Liver (tissue), 9 donors: ENCODE data around the gene SH3RF3. TPM values are rescaled to one million over a fixed set of nuclear protein-coding genes. Genes with fewer than 3 reads are reported as not detected.

Source experiments
- DNase-seq: peaks from one replicate; pipeline ENCODE4 v3.0.0-alpha.2; 2017; ENCODE audit warnings: low spot score
- H3K27ac ChIP-seq, 2 donors: one replicate each; pipeline ENCODE4 v1.7.0; 2013; ENCODE audit warnings: inconsistent platforms in 2 of 2, low read length in 2 of 2, control low read depth in 1 of 2, low read depth in 1 of 2, mild to moderate bottlenecking in 1 of 2
- H3K27me3 ChIP-seq, 4 donors: one replicate each; pipeline versions ENCODE4 v1.6.1 to v1.7.0; 2013; ENCODE audit warnings: low read length in 3 of 4, inconsistent platforms in 1 of 4, mild to moderate bottlenecking in 1 of 4, moderate library complexity in 1 of 4; ENCODE audit not compliant: control insufficient read depth in 4 of 4, insufficient read depth in 4 of 4
- H3K36me3 ChIP-seq, 4 donors: one replicate each; pipeline versions ENCODE4 v1.6.1 to v1.7.0; 2013; ENCODE audit warnings: low read length in 3 of 4, mild to moderate bottlenecking in 3 of 4, low read depth in 1 of 4, moderate library complexity in 1 of 4; ENCODE audit not compliant: control insufficient read depth in 4 of 4, insufficient read depth in 3 of 4
- H3K4me1 ChIP-seq, 4 donors: one replicate each; pipeline versions ENCODE4 v1.6.1 to v1.7.0; 2013; ENCODE audit warnings: low read length in 3 of 4, mild to moderate bottlenecking in 3 of 4, moderate library complexity in 1 of 4; ENCODE audit not compliant: control insufficient read depth in 4 of 4, insufficient read depth in 4 of 4
- H3K4me3 ChIP-seq, 3 donors: one replicate each; pipeline versions ENCODE4 v1.6.1 to v1.7.0; 2013; ENCODE audit warnings: low read length in 3 of 3, control low read depth in 1 of 3, low read depth in 1 of 3, mild to moderate bottlenecking in 1 of 3
- H3K9ac ChIP-seq, 2 donors: one replicate each; pipeline ENCODE4 v1.7.0; 2013; ENCODE audit warnings: low read length in 2 of 2, mild to moderate bottlenecking in 2 of 2, moderate library complexity in 2 of 2, control low read depth in 1 of 2, low read depth in 1 of 2
- H3K9me3 ChIP-seq, 4 donors: one replicate each; pipeline versions ENCODE4 v1.6.1 to v1.7.0; 2013; ENCODE audit warnings: low read length in 3 of 4; ENCODE audit not compliant: control insufficient read depth in 4 of 4
- EGR1 ChIP-seq, 2 donors: IDR thresholded peaks; 2 replicates each; pipeline ENCODE4 v1.6.1; 2016 to 2018; ENCODE audit warnings: antibody characterized with exemption in 2 of 2, low read depth in 2 of 2
- FOXA1 ChIP-seq: IDR thresholded peaks from 2 replicates; pipeline ENCODE4 v1.6.1; 2016; ENCODE audit warnings: antibody characterized with exemption
- FOXA2 ChIP-seq: IDR thresholded peaks from 2 replicates; pipeline ENCODE4 v1.6.1; 2016; ENCODE audit warnings: antibody characterized with exemption
- GABPA ChIP-seq, 2 donors: IDR thresholded peaks in 1 of 2; conservative IDR thresholded peaks in 1 of 2; 2 replicates each; pipeline ENCODE4 v1.6.1; 2016; ENCODE audit warnings: antibody characterized with exemption in 2 of 2, mild to moderate bottlenecking in 1 of 2, moderate library complexity in 1 of 2
- HNF4A ChIP-seq, 2 donors: conservative IDR thresholded peaks; 2 replicates each; pipeline ENCODE4 v1.6.1; 2016; ENCODE audit warnings: antibody characterized with exemption in 2 of 2, mild to moderate bottlenecking in 2 of 2
- HNF4G ChIP-seq: IDR thresholded peaks from 2 replicates; pipeline ENCODE4 v1.6.1; 2016; ENCODE audit warnings: antibody characterized with exemption
- JUND ChIP-seq, 2 donors: IDR thresholded peaks; 2 replicates each; pipeline ENCODE4 v1.6.1; 2016; ENCODE audit warnings: antibody characterized with exemption in 2 of 2
- NR2F2 ChIP-seq: IDR thresholded peaks from 2 replicates; pipeline ENCODE4 v1.6.1; 2016; ENCODE audit warnings: antibody characterized with exemption
- RAD21 ChIP-seq, 2 donors: IDR thresholded peaks; 2 replicates each; pipeline ENCODE4 v1.6.1; 2016; ENCODE audit warnings: antibody characterized with exemption in 2 of 2, mild to moderate bottlenecking in 2 of 2
- RXRA ChIP-seq, 2 donors: IDR thresholded peaks; 2 replicates each; pipeline ENCODE4 v1.6.1; 2017 to 2018; ENCODE audit warnings: antibody characterized with exemption in 2 of 2, mild to moderate bottlenecking in 1 of 2
- SP1 ChIP-seq: IDR thresholded peaks from 2 replicates; pipeline ENCODE4 v1.6.1; 2018; ENCODE audit warnings: antibody characterized with exemption, mild to moderate bottlenecking
- TAF1 ChIP-seq: conservative IDR thresholded peaks from 2 replicates; pipeline ENCODE4 v1.6.1; 2016; ENCODE audit warnings: antibody characterized with exemption, mild to moderate bottlenecking
- YY1 ChIP-seq: IDR thresholded peaks from 2 replicates; pipeline ENCODE4 v1.6.1; 2016; ENCODE audit warnings: antibody characterized with exemption, mild to moderate bottlenecking
- WGBS: extraction: QIAGEN DNeasy Blood & Tissue Kit; methylation state at CpG from one replicate; pipeline ENCODE4 v1.1.7; 2013; 5-methylcytosine and 5-hydroxymethylcytosine counted together
- polyA plus RNA-seq, 2 donors: library from polyadenylated mRNA; stranded (reverse) in 1 of 2; unstranded in 1 of 2; fragments of 200-250 nt in 1 of 2; fragments of >200 nt in 1 of 2; fragmentation: Nextera tagmentation in 1 of 2; extraction: Ambion mirVana in 1 of 2; gene quantifications; one replicate each; pipeline versions ENCODE4 v1.2.1 to v1.2.3, GENCODE V29; 2013 to 2015
- total RNA-seq, 2 donors: library from RNA; depleted of rRNA; stranded (reverse); fragments of >200 nt; gene quantifications; one replicate each; pipeline ENCODE4 v1.2.3, GENCODE V29; 2014
- TF ChIP-seq, protein P1 (sequence below): IDR thresholded peaks from 2 replicates; pipeline ENCODE4 v1.6.1; 2016; ENCODE audit warnings: antibody characterized with exemption, mild to moderate bottlenecking
- TF ChIP-seq, protein P2 (sequence below): IDR thresholded peaks from 2 replicates; pipeline ENCODE4 v1.6.1; 2016; ENCODE audit warnings: antibody characterized with exemption
- TF ChIP-seq, protein P3 (sequence below): IDR thresholded peaks from 2 replicates; pipeline ENCODE4 v1.6.1; 2016; ENCODE audit warnings: antibody characterized with exemption
- TF ChIP-seq, protein P4 (sequence below): fragments of 150-350 bp; IDR thresholded peaks from 2 replicates; pipeline ENCODE4 v1.5.1; 2017; ENCODE audit warnings: improper control_type of control experiment, low read depth, low read length; ENCODE audit not compliant: missing input control
- TF ChIP-seq, protein P5 (sequence below): IDR thresholded peaks from 2 replicates; pipeline ENCODE4 v1.6.1; 2016; ENCODE audit warnings: antibody characterized with exemption
- donor health status: healthy.
- donor health status: healthy.
- donor health status: healthy.
- donor health status: healthy.
- donor health status: healthy.

SH3RF3 gene
- total and polyA plus RNA-seq, 4 donors: 0.11 to 1.0 (median 0.54) TPM

DNA sequence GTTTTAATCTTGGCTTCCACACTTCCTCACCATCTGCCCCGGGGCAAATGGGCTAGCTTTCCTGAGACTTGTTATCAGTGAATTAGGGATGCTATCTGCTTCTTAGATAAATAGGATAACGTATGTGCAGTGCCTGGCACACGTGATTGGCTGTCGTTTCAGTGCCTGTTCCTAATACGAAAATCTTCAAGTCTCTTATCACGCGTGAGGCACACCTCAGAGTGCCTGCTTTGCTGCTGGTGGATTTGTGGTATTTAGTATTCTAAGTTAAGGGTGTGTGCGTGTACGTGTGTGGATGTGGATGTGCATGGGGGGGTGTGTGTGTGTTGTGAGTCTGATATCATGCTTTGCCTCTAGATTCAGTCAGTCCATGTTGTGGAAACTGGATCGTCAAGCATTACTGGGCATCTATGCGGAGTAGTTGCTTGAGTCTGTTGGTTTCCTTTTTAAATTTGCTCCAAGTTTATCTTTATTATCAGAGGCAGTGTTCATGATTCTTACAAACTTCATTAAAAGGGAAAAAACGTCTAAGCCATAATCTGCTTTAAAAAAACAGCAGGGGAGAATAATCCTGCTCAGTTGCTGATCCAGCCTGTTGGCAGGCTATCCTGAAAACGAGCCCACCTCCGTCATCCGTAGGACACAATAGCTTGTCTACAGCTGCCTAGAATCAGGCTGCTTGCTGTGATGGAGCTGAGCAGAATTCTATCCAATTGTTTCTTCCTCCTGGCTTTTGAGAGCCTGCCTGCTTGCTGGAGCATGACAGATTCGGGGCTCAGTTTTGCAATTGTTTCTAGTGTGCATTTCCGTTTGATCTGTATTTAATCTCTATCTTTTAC is 6.6 kb downstream of the SH3RF3 start:
- no peak overlapping the region for H3K27ac ChIP-seq
- WGBS: 62% methylated on average over 17 of the region's 17 CpGs
- DNase-seq: no peak

More for the DNA sequence above, 6.6 kb downstream of the SH3RF3 start:
- no peaks in the 10 kb centered on the region for H3K4me1 ChIP-seq
- no peak overlapping the region for H3K9ac ChIP-seq
- TF ChIP-seq HNF4G (no peak), TAF1 (no peak), RXRA (IDR thresholded peaks at IDR 0.05) (no peak), JUND (IDR thresholded peaks at IDR 0.05) (no peak), RAD21 (IDR thresholded peaks at IDR 0.05) (no peak), FOXA1 (no peak), GABPA (IDR thresholded peaks at IDR 0.05 in 1 of 2, conservative IDR thresholded peaks at IDR 0.05 in 1 of 2) (no peak), EGR1 (IDR thresholded peaks at IDR 0.05; ENCODE audit: low read depth in 2 of 2) (no peak), SP1 (no peak), NR2F2 (no peak), HNF4A (conservative IDR thresholded peaks at IDR 0.05) (no peak), YY1 (no peak), FOXA2 (no peak)
- TF ChIP-seq, protein P1, sequence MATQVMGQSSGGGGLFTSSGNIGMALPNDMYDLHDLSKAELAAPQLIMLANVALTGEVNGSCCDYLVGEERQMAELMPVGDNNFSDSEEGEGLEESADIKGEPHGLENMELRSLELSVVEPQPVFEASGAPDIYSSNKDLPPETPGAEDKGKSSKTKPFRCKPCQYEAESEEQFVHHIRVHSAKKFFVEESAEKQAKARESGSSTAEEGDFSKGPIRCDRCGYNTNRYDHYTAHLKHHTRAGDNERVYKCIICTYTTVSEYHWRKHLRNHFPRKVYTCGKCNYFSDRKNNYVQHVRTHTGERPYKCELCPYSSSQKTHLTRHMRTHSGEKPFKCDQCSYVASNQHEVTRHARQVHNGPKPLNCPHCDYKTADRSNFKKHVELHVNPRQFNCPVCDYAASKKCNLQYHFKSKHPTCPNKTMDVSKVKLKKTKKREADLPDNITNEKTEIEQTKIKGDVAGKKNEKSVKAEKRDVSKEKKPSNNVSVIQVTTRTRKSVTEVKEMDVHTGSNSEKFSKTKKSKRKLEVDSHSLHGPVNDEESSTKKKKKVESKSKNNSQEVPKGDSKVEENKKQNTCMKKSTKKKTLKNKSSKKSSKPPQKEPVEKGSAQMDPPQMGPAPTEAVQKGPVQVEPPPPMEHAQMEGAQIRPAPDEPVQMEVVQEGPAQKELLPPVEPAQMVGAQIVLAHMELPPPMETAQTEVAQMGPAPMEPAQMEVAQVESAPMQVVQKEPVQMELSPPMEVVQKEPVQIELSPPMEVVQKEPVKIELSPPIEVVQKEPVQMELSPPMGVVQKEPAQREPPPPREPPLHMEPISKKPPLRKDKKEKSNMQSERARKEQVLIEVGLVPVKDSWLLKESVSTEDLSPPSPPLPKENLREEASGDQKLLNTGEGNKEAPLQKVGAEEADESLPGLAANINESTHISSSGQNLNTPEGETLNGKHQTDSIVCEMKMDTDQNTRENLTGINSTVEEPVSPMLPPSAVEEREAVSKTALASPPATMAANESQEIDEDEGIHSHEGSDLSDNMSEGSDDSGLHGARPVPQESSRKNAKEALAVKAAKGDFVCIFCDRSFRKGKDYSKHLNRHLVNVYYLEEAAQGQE: no peak
- TF ChIP-seq, protein P2, sequence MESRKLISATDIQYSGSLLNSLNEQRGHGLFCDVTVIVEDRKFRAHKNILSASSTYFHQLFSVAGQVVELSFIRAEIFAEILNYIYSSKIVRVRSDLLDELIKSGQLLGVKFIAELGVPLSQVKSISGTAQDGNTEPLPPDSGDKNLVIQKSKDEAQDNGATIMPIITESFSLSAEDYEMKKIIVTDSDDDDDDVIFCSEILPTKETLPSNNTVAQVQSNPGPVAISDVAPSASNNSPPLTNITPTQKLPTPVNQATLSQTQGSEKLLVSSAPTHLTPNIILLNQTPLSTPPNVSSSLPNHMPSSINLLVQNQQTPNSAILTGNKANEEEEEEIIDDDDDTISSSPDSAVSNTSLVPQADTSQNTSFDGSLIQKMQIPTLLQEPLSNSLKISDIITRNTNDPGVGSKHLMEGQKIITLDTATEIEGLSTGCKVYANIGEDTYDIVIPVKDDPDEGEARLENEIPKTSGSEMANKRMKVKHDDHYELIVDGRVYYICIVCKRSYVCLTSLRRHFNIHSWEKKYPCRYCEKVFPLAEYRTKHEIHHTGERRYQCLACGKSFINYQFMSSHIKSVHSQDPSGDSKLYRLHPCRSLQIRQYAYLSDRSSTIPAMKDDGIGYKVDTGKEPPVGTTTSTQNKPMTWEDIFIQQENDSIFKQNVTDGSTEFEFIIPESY: no peak
- TF ChIP-seq, protein P3, sequence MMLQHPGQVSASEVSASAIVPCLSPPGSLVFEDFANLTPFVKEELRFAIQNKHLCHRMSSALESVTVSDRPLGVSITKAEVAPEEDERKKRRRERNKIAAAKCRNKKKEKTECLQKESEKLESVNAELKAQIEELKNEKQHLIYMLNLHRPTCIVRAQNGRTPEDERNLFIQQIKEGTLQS: no peak
- TF ChIP-seq, protein P4, sequence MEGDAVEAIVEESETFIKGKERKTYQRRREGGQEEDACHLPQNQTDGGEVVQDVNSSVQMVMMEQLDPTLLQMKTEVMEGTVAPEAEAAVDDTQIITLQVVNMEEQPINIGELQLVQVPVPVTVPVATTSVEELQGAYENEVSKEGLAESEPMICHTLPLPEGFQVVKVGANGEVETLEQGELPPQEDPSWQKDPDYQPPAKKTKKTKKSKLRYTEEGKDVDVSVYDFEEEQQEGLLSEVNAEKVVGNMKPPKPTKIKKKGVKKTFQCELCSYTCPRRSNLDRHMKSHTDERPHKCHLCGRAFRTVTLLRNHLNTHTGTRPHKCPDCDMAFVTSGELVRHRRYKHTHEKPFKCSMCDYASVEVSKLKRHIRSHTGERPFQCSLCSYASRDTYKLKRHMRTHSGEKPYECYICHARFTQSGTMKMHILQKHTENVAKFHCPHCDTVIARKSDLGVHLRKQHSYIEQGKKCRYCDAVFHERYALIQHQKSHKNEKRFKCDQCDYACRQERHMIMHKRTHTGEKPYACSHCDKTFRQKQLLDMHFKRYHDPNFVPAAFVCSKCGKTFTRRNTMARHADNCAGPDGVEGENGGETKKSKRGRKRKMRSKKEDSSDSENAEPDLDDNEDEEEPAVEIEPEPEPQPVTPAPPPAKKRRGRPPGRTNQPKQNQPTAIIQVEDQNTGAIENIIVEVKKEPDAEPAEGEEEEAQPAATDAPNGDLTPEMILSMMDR: no peak
- TF ChIP-seq, protein P5, sequence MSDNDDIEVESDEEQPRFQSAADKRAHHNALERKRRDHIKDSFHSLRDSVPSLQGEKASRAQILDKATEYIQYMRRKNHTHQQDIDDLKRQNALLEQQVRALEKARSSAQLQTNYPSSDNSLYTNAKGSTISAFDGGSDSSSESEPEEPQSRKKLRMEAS: no peak
- H3K4me3 ChIP-seq: no peak overlapping the region
- H3K9me3 ChIP-seq: no peaks in the 10 kb centered on the region
- H3K36me3 ChIP-seq: no peaks in the 10 kb centered on the region
- peaks cover 0 to 5% (median 0%) of the 10 kb centered on the region in 4 donors for H3K27me3 ChIP-seq
